Transverse colon (tissue), 4 donors: ENCODE measurements around the gene CHAC2.

Experiments
- CTCF ChIP-seq, 5 experiments: fragments of 200-600 bp in 3 of 5; fragments of 450-650 bp in 2 of 5; sonication (generic) in 3 of 5; IDR thresholded peaks; 1 replicate in 2 of 5; 2 replicates in 3 of 5; pipeline ENCODE4 v1.5.1; 2016 to 2017; ENCODE audit warnings: antibody characterized with exemption in 5 of 5, inconsistent platforms in 3 of 5, mild to moderate bottlenecking in 2 of 5, moderate library complexity in 1 of 5
- EP300 ChIP-seq: sonication (generic); formaldehyde crosslinking; IDR thresholded peaks from one replicate; pipeline ENCODE4 v1.6.1; 2017; ENCODE audit warnings: antibody characterized with exemption, low read depth
- POLR2A ChIP-seq: fragments of 450-650 bp; IDR thresholded peaks from one replicate; pipeline ENCODE4 v1.6.1; 2016; ENCODE audit warnings: antibody characterized with exemption, mild to moderate bottlenecking, moderate library complexity
- POLR2AphosphoS5 ChIP-seq, 3 donors: sonication (generic); formaldehyde crosslinking; IDR thresholded peaks; one replicate each; pipeline ENCODE4 v1.6.1; 2016; ENCODE audit warnings: antibody characterized with exemption in 3 of 3

GRCh38 chr2:53752385-53752784 is 15.2 kb upstream of the CHAC2 start:
- TF ChIP-seq POLR2A (no peak), CTCF (IDR thresholded peaks at IDR 0.05) (no peak), POLR2AphosphoS5 (IDR thresholded peaks at IDR 0.05) (no peak), EP300 (no peak)
